HG03159 (cell line): ENCODE data around the gene DUSP9.
"Not testable (repeated sequence)": the region's sequence is repeated elsewhere in the genome, so short reads cannot be mapped to it uniquely, and the experiment has no call there.

Experiments used
- ATAC-seq: cut with Tn5 transposase; IDR thresholded peaks from one replicate; pipeline ENCODE4 v1.9.1; 2021; ENCODE audit warnings: mild to moderate bottlenecking, moderate library complexity; ENCODE audit not compliant: unreplicated experiment

The DUSP9 gene

DNA sequence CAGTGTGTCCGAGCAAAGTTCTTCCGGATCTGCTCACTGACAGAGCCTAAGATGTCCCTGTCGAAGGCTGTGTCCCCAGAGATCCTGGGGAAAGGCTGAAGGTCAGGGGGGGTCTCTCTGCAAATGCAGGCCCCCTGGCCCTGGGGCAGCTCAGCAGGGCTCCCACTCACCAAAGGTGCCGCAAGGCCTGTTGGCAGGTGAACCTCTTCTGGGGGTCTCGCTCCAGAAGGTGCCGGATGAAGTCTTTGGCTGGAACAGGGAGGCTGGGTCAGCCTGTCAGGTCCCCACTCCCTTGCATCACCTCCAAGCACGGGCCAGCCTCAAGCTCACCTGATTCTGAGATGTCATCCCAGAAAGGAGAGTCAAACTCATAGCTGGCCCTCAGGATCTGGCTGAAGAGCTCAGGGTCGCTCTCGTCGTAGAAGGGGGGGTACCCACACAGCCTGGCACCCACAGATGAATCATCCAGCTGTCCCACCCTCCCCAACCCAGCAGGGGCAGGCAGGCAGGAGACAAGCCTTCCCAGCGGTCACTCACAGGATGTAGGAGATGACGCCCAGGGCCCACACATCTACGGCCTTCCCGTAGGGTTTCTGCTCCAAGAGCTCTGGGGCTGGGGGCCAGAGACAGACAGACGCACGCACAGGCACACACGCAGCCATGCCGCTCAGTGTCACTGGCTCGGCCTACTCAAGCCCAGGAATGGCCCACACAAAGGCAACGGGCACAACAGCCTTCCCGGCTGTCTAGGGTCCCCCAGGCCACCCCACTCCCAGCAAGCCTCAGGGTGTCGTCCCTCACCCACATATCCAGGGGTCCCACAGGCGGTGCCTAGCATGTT is 24.0 kb downstream of the DUSP9 start:
- no peak for ATAC-seq

DNA sequence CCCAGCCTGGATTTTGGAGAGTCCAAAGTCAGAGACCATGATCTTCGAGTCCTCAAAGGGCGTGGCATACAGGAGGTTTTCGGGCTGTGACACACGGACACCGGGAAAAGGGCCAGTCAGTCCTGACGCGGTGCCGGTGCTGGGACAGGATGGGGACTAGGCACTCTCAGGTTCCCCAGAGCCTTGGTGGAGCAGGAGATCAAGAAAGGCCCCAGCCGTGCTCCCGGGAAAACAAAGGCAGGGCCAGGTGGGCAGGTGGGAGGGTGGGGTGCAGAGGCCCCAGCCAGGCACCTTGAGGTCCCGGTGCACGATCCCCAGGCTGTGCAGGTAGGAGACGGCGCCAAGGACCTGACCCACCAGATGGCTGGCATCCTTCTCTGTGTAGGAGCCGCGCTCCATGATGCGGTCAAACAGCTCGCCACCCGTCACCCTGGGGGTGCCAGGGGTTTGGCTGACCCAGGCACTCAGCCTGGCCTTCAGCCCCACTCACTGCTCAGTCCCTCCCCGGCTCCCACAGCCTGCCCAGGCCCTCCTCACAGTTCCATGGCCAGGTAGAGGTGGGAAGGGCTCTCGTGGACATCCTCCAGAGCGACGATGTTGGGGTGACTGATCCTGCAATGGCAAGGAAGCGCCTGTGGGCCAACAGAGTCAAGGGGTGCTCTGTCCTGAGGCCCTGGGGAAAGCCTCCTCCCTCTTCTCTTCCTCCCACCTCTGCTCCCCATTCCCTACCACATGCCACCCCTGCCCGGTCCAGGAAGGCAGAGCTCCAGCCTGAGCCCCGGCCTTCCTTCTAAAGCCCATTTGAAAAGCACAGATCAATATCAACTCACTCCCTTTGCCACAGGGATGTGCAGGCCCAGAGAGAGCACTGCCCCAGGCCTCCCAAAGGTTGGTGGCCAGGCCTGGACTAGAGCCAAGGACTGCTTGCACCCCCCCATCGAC is 24.9 kb downstream of the DUSP9 start:
- ATAC-seq: no peak

DNA sequence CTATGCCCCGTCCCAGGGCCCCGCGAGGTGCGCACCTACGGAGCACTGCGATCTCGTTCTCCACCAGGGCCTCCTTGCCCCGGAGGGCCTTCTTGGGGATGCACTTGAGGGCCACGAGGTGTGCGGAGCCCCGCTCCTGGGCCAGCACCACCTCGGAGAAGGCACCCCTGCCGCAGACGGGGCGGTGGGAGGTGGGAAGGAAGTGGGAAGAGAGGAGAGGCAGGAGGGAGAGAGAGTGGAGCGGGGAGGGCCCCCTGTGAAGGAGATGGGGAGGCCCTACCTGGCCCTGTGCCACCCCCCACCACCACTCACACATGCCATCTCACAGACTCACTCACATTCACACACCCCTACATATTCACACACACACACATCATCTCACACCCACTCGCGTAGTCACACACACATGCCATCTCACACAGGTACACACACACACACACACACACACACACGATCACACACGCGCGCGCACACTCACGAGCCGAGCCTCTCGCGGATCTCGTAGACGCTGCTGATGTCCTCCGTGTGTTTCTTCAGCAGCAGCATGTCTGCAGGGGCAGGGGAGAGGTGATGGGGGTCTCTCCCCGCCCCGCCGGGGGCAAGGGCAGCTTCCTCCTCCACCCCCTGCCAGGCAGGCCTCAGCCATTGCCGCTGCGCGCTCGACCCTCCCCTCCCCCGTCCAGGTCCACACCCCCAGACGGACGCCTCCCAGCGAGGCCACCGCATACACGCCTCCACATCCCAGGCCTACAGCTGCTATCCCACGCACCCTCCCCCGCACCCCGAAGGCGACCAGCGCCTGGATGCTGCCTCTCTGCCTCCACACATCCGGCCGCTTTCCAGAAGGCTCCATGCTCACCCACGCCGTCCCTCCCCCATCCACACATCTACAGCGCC is 25.8 kb downstream of the DUSP9 start:
- ATAC-seq: no peak

DNA sequence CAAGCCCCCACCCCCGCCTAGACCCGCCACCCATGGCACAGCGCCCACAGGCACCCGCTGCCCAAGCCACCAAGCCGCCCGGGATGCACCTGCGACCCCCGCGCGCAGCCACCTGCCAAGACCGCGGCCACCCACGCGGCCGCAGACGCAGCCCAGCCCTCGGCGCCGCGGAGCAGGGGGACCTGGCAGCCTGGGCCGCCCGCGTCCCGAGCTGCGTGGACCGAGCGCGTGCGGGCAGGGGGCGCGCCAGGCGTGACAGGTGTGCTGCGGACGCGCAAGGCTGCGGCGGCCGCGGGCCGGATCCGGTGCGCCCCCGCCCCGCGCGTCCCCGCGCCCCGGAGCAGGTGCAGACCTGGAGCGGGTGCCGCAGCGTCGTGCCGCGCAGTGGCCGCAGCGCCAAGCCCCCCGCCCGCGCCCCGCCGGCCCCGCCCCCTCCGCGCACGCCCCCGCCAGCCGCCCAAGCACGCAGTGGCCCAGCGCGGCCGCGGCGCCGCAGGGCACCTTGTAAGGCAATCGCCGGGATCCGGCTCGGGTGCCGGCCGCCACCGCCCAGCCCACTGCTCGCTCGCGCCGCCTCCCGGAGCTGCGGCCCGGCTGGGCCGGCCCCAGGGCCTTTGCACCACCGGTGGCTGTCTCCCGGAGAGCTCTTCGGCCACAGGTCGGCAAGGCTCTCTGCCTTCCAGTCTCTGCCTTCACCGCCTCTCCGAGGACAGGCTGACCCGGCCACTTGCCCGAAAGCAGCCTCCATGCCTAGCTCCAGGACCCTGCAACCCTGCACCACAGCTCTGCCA is 26.6 kb downstream of the DUSP9 start, which contains the start of gene PNCK:
PNCK (minus strand) TSS at position 386 of the 791 bp plus-strand sequence. CDS start 737 bp downstream, outside the sequence.
- no peak for ATAC-seq

DNA sequence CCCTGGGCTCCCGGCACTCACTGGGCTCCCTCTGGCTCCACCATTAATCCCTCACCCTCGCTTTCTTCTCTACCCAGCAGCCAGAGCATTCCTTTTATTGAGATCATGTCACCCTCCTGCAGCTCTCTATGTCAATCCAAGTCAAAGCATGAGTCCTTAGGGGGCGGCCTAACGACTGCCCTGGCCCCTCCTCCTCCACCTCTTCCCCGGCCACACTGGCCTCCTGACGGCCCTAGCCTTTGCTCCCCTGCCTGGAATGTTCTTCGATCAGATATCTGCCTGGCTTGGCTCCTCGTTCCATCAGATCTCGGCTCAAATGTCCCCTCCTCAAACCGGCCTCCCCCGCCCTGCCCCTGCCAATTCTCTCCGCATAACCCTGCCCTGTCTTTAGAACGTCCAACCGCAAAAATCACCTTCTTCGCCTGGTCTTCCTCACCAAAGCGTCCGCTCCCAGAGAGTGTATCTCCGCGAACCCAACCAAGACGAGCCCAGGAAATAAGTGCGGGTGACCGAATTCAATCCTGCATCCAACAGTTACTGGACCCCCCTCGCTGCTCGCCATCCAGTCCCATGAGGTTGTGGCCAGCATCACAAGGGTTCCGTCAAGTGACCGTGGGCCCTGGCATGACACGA is 27.3 kb downstream of the DUSP9 start:
- no peak for ATAC-seq

DNA sequence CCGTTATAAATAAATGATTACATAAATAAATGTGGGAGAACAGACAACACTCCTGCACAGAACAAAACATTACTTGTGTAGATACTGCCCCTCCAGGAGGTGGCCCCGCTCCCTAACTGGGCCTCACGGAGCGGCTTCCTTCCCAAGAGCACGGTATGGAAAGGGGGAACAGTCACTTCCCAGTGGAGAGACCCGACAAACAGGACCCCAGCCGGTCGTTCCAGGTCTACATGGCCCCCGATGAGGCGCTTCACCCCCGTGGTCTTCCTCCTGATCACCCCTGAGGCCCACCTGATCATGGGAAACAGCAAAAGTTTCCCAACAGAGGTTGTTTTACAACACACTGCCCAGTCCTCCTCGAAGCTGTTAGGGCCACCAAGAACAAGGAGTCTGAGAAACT is 34.2 kb downstream of the DUSP9 start:
- no peak for ATAC-seq

DNA sequence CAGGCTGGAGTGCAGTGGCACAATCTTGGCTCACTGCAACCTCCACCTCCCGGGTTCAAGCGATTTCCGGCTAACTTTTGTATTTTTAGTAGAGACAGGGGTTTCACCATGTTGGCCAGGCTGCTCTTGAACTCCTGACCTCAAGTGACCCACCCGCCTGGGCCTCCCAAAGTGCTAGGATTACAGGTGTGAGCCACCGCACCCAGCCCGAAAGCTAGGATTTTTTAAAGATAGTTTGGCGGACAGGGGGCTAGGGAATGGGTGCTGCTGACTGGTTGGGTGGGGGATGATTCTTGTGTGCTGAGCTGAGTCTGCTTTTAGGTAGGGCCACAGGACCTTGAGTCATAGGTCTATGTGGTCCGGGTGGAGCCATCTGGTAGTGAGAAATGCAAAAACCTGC is 36.5 kb downstream of the DUSP9 start:
- not testable (repeated sequence) for ATAC-seq

DNA sequence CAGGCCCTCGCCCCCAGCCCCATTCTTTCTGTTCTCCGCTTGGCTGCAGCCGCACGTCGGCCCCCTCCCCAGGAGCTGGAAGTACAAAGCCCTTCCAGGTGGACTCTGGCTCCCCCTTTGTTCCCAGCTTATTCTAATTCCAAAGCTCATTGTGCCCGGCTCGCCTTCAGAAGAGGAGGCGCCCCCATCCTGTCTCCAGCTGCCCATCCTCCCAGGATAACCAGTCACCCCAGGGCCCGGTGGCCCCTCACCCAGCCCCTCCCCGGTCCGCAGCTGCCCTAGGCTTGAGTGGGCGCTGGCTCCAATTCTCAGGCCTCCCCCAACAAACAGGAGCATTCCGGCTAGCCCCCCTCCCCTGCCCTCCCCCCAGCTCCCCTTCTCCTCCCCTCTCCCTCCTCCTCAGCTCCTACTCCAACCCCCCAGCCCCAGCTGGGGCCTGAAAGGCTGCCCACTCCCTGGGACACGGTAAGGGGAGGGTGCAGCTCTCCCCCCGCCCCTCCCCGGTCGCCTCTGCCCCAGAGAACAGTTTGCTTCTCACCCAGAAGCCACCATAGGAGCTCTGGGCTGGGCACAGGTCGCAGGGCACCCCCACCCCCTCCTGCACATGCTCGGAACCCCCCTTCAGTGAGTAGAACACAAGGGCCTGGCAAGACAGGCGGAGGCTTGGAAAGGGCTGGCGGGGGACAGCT is 37.6 kb downstream of the DUSP9 start:
- no peak for ATAC-seq

DNA sequence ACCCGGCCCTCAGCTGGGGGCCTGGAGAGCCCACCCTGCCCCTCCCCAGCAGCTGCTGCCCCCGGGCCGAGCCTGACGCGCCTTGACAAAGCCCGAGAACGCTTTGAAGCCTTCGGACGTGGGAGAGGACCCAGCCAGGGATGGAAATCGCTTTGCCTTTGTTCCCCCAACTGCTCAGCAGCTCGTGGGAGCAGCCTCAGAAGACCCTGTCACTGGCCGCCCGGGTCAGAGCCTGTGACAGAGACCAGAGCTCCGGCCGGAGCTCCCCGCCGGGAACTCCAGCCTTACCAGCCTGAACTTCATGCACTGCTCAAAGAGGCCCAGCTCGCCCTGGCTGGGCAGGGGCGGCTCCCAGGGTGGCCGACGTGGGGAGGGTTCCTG is 38.1 kb downstream of the DUSP9 start:
- ATAC-seq: no peak

DNA sequence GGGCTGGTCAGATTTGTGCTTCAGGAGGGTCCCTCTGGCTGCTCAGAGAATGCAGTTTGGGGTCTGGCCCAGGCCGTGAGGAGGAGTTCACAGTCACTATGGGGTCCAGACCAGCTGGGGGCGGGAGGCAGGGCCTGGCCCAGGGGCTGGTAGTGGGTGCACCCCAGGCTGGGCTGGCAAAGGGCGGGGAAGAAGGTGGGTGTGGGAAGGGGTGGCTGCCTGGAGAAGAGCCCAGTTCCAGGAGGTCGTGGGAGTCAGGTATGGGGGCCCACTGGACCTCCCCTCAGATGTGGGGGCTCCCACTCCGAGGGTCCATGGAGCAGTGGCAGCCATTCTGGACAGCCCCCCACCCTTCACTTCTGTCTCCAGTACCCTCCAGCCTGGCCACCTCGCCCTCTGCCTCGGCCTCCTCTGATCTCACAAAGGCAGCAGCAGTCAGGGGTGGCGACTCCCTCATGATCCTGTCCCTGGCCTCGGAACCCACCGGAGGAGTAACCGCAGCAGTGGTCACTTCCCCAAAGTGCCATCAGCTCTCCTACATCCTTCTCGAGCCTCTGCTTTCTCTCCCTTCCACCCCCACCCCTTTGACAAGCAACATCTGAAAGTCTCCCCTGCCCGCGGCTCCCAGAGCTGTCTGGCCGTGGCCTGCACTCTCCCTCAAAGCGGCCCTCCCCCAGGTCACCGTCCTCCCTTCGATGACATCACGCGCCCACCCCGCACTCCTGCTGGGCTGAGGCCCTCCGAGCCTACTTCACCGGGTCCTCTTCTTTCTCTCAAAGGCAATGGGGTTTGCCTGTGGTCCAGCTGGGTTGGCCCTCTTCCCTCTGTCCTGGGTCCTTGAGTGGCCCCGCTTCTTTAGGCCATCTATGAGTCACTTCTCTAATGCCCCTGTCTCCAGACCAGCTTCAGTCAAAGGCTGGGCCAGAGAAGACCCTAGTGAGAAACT is 39.0 kb downstream of the DUSP9 start:
- ATAC-seq: no peak

DNA sequence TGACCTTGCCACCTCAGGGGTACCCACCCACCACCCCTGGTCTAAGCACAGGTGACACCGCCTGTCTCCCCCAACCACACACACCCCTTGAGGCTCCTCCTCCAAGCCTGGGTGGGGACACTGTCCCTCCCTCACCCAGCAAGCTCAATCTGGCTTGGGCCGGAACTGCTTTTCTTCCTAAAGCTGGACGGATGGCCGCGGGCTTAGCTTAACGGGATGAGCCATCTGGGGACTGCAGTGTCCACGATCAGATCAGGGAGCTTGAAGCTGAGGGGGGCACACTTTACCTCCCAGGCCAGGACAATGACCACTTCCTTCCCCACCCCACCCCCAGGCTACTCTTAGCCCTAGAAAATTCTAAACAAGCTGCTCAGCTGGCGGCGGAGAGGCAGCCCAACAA is 39.7 kb downstream of the DUSP9 start:
- ATAC-seq: no peak

DNA sequence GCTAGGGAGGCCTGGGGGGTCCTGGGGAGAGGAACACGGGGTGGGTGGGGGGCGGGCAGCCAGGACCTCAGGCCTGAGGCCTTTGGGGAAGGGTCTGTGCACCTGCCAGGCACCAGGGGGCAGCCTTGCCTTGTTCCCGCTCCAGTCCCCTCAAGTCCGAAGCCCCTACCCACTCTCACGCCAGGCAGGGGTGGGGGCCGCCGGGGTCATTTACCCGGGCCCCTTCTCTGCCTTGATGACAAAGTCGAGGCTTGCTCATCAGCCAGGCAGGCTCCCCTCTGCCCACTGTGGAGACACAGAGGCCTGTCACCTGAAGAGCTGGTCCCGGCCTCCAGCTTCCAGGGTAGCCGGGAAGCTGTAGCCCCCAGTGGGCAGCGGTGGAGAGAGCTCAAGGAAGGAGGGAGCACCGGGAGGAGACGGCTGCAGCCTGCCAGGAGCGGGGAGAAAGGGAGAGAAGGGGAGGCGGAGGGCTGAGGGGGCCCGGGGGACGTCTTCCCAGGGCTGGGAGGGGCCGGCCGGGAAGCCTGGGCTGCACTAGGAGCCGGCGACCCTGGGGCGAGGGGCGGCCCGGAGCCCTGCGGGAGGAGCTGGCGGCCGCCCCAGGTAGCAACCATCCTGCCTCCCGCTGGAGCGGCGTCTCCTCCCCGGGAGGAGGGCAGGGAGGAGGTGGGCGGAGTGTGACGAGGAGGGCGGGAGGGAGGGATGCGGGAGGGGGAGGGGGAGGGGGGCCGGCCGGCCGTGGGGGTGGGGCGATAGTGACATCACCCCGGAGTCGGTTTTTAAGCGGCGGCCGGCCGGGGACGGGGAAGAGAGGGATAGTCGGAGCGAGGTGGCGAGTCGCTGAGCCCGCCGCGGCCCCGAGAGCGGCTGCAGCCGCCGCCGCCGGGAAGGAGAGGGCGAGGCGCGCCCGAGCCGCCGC is 40.4 kb downstream of the DUSP9 start, which contains the start of gene SLC6A8:
SLC6A8 (plus strand) TSS at position 806 of the 919 bp plus-strand sequence. CDS start 649 bp downstream, outside the sequence.
- ATAC-seq: no peak

DNA sequence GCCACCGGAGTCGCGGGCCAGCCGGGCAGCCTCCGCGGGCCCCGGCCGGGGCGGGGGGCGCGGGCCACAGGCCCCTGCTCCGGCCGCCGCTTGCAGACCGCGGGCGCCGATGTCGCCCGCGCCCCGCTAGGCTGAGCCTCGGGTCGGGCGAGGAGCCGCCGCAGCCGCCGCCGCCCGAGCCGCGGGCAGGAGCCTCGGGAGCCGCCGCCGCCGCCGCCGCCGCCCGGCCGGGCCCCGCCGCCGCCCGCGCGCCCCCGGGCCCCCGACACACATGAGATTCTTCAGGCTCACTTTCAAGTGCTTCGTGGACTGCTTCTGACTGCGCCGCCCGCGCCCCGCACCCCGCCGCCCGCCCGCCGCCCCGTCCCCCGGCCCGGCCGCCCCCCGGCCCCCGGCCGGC is 41.1 kb downstream of the DUSP9 start:
- no peak for ATAC-seq

DNA sequence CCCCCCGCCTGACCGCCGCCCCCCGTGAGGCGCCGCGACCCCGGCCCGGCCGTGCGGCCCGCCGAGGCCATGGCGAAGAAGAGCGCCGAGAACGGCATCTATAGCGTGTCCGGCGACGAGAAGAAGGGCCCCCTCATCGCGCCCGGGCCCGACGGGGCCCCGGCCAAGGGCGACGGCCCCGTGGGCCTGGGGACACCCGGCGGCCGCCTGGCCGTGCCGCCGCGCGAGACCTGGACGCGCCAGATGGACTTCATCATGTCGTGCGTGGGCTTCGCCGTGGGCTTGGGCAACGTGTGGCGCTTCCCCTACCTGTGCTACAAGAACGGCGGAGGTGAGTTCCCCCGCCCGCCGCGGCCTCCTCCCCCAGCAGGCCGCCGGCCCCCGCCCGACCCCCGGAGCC is 41.5 kb downstream of the DUSP9 start:
- no peak for ATAC-seq

DNA sequence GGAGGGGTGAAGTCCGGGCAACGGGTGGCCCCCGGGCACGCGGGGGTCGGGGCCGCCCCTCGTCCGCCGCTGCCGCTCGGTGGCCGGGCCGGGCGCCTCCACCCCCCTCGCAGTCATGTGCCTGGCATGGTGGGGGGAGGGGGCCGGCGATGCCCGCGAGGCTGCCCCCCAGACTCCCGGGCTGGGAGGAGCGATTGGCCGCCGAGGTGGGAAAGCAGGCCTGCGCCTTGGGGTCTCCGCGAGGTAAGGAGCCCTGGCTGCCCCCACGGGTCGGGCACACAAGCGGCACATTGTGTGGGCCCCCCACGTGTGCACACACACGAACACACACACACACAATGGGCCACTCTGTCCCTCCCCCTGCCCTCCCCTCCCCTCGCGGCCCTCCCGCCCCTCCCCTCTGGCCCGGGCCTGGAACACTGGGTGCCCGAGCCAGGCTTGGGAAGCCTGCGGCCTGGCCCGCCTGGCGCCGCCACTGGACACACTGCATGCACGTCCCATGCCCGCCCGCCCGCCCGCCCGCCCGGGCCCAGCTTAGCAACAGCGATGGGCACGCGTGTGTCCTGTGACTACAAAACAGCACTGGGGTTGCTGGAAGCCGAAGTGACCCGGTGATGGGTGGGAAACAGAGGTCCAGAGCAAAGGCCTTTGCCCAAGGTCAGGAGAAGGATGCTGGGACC is 42.0 kb downstream of the DUSP9 start:
- no peak for ATAC-seq
